Osteocyte (in vitro differentiated cells): ENCODE results near the gene JAK1. TPM values are rescaled to one million over a fixed set of nuclear protein-coding genes. Genes with fewer than 3 reads are reported as not detected.
"Not testable (repeated sequence)": the region's sequence is repeated elsewhere in the genome, so short reads cannot be mapped to it uniquely, and the experiment has no call there.

Experiments used
- DNase-seq: peaks from one replicate; pipeline ENCODE4 v3.0.0; 2021; ENCODE audit warnings: mixed read lengths; ENCODE audit not compliant: unreplicated experiment; ENCODE audit errors: extremely low spot score
- H3K27ac Mint-ChIP-seq: one replicate; pipeline ENCODE4 v1.8.0; 2021; ENCODE audit warnings: mild to moderate bottlenecking, mixed read lengths; ENCODE audit not compliant: unreplicated experiment
- H3K27me3 Mint-ChIP-seq: one replicate; pipeline ENCODE4 v1.8.0; 2021; ENCODE audit warnings: mixed read lengths; ENCODE audit not compliant: unreplicated experiment
- H3K36me3 Mint-ChIP-seq: one replicate; pipeline ENCODE4 v1.8.0; 2021; ENCODE audit warnings: mixed read lengths; ENCODE audit not compliant: unreplicated experiment
- H3K4me1 Mint-ChIP-seq: one replicate; pipeline ENCODE4 v1.8.0; 2021; ENCODE audit warnings: mixed read lengths; ENCODE audit not compliant: unreplicated experiment
- H3K4me3 Mint-ChIP-seq: one replicate; pipeline ENCODE4 v1.8.0; 2021; ENCODE audit warnings: mild to moderate bottlenecking, moderate library complexity, mixed read lengths; ENCODE audit not compliant: unreplicated experiment
- H3K9me3 Mint-ChIP-seq: one replicate; pipeline ENCODE4 v1.8.0; 2021; ENCODE audit warnings: mixed read lengths; ENCODE audit not compliant: unreplicated experiment
- total RNA-seq: library from RNA; stranded (reverse); gene quantifications from 2 replicates; pipeline ENCODE4 v1.2.1, GENCODE V29; 2021
- TF ChIP-seq, protein P1 (sequence below): fragments of 200-600 bp; sonication (generic); IDR thresholded peaks from 2 replicates; pipeline ENCODE4 v1.5.0; 2021; ENCODE audit warnings: antibody characterized with exemption, mild to moderate bottlenecking, moderate library complexity

Gene JAK1
- total RNA-seq, 1 donor from 2014 or later: 103 TPM

DNA sequence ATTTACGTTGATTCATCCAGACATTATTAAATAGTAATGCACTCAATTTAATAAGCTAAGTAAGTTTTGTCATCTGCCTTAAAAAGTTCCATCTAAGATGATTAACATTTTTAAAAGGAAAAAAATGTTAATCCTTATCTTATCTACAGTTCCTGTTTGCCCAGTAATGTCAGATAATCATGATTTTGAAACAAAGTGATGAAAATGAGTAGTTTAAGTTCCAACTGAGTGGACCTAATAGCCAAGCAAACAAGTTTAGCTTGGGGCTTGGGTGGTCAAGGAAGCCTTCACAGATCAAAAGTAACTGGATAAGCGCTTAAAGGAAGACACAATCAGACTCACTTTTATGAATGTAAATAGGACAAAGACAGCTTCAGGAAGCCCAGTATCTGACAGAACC, 40.5 kb upstream of the JAK1 start:
- peaks cover 15% of the 10 kb centered on the region for H3K27me3 Mint-ChIP-seq
- TF ChIP-seq, protein P1, sequence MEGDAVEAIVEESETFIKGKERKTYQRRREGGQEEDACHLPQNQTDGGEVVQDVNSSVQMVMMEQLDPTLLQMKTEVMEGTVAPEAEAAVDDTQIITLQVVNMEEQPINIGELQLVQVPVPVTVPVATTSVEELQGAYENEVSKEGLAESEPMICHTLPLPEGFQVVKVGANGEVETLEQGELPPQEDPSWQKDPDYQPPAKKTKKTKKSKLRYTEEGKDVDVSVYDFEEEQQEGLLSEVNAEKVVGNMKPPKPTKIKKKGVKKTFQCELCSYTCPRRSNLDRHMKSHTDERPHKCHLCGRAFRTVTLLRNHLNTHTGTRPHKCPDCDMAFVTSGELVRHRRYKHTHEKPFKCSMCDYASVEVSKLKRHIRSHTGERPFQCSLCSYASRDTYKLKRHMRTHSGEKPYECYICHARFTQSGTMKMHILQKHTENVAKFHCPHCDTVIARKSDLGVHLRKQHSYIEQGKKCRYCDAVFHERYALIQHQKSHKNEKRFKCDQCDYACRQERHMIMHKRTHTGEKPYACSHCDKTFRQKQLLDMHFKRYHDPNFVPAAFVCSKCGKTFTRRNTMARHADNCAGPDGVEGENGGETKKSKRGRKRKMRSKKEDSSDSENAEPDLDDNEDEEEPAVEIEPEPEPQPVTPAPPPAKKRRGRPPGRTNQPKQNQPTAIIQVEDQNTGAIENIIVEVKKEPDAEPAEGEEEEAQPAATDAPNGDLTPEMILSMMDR: no peak
- H3K36me3 Mint-ChIP-seq: no peaks in the 10 kb centered on the region
- no peak overlapping the region for H3K27ac Mint-ChIP-seq
- H3K4me1 Mint-ChIP-seq: peaks cover 13% of the 10 kb centered on the region
- no peaks in the 10 kb centered on the region for H3K9me3 Mint-ChIP-seq
- DNase-seq: no peak
- H3K4me3 Mint-ChIP-seq: no peak overlapping the region

GRCh38 chr1:65003316-65003664, 36.9 kb upstream of the JAK1 start:
- DNase-seq: no peak
- TF ChIP-seq, protein P1: no peak
- H3K4me1 Mint-ChIP-seq: peaks cover 27% of the 10 kb centered on the region
- peaks cover 10% of the 10 kb centered on the region for H3K9me3 Mint-ChIP-seq
- H3K27me3 Mint-ChIP-seq: peaks cover 15% of the 10 kb centered on the region
- peaks cover 2% of the 10 kb centered on the region for H3K36me3 Mint-ChIP-seq
- peak overlapping the region; percentile 82 for H3K27ac Mint-ChIP-seq
- H3K4me3 Mint-ChIP-seq: peak overlapping the region; percentile 73

DNA sequence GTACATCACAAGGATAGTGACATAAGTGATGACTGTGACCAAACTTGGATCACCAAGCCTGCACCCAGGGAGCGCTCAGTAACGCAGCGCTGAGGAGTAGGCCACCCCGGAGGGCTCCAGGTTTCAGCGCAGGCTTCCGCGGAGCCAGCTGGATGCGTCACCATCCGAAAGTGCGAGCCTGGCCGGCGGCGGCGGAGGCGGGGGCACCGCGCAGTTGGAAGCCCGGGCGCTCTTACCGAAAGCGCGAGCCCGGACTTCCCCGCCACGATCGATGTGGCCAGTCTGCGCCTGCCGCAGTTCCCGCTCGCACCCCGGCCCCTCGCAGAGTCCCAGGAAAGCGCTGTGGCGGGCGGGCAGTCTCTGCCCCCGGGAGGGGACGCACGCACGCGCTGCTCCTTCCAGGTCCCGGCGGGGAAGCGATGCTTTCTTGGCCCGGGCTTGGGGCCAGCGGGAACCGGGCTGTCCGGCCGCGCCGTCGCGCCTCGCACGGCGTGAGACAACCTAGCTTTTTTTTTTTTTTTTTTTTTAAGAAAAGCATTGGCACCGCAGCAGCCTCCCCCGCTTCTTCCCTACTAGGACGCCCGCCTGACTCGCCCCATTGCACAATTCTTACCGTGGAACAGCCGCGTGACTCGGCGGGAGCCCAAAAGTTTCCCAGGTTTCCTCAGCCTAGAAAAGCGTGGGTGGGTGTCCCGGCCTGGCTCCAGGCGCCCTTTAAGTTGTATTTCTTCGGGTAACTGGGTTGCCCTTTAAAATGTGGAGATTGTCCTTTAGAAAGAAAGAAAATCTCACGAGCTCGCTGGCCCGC, 36.4 kb upstream of the JAK1 start:
- H3K4me3 Mint-ChIP-seq: peak overlapping the region; percentile 73

DNA sequence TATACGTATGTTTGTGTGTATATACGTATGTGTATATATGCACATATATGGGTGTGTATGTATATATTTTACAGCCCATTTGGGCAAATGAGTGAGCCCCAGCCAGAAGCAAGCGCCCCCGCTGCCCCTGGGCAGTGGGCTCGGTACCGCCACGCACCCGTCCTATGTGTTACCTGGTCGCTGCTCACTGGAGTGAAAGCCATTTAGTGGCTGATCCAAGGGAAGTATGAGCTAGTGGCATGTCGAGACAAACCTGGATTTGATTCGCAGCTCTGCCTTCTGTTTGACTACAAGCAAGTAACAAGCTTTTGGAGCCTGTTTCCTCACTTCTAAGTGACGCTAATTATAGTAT, 35.8 kb upstream of the JAK1 start:
- peaks cover 27% of the 10 kb centered on the region for H3K4me1 Mint-ChIP-seq
- DNase-seq: no peak
- TF ChIP-seq, protein P1: no peak
- peaks cover 15% of the 10 kb centered on the region for H3K27me3 Mint-ChIP-seq
- H3K27ac Mint-ChIP-seq: peak overlapping the region; percentile 79
- H3K4me3 Mint-ChIP-seq: peak overlapping the region; percentile 73
- H3K36me3 Mint-ChIP-seq: peaks cover 9% of the 10 kb centered on the region
- peaks cover 21% of the 10 kb centered on the region for H3K9me3 Mint-ChIP-seq

More for the DNA sequence above, 36.4 kb upstream of the JAK1 start:
- peak; percentile 89 for DNase-seq
- H3K36me3 Mint-ChIP-seq: peaks cover 6% of the 10 kb centered on the region
- peaks cover 16% of the 10 kb centered on the region for H3K9me3 Mint-ChIP-seq
- H3K4me1 Mint-ChIP-seq: peaks cover 27% of the 10 kb centered on the region
- TF ChIP-seq, protein P1: no peak
- H3K27me3 Mint-ChIP-seq: peaks cover 15% of the 10 kb centered on the region
- peak overlapping the region; percentile 82 for H3K27ac Mint-ChIP-seq

- Mint-ChIP-seq H3K4me1 (peaks cover 27% of the 10 kb centered on the region), H3K4me3 (peak overlapping the region; percentile 73), H3K27ac (peak overlapping the region; percentile 62), H3K36me3 (peaks cover 9% of the 10 kb centered on the region), H3K27me3 (peaks cover 15% of the 10 kb centered on the region), H3K9me3 (peaks cover 21% of the 10 kb centered on the region)
- DNase-seq: no peak
- TF ChIP-seq, protein P1: no peak
Measured at GRCh38 chr1:65001231-65001792, 35.0 kb upstream of the JAK1 start.

DNA sequence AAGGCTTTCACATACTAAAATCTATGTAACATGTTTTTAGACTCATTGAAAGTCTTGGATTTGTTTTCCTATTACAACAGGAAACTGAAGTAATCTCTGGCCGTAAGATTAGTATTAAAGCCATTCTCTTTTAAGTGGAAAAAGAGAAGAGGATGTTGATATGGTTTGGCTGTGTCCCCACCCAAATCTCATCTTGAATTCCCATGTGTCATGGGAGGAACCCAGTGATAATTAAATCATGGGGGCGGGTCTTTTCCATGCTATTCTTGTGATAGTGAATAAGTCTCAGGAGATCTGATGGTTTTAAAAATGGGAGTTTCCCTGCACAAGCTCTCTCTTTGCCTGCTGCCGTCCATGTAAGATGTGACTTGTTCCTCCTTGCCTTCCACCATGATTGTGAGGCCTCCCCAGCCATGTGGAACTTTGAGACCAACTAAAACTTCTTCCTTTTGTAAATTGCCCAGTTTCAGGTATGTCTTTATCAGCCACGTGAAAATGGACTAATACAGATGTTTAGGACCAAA, 32.1 kb upstream of the JAK1 start:
- Mint-ChIP-seq H3K9me3 (peaks cover 21% of the 10 kb centered on the region), H3K4me1 (peaks cover 25% of the 10 kb centered on the region)
- H3K36me3 Mint-ChIP-seq, H3K4me3 Mint-ChIP-seq, H3K27ac Mint-ChIP-seq, DNase-seq, H3K27me3 Mint-ChIP-seq: not testable (repeated sequence)
